ENCODE results near the gene LARP7. TPM values are rescaled to one million over a fixed set of nuclear protein-coding genes. Genes with fewer than 3 reads are reported as not detected.
"Not testable (repeated sequence)": the region's sequence is repeated elsewhere in the genome, so short reads cannot be mapped to it uniquely, and the experiment has no call there.

LARP7 gene
- total RNA-seq, 4 donors from 2014 or later, result 43.5 to 53.1 (median 51.5) TPM

DNA sequence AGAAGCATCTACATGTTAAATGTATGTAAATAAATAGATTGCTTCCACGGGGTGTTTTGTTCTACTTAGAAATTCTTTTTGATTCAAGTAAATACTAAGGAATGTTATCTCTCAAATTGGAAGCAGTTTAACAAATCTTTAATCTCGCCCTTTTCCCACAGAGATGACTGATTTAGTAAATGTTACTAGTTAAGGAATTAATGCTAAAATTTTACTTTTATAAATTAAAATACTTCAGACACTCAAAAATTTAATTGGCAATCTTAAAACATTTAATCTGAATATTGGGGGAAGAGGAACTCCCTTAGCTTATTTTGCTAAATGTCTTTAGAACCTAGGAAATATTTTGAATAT is 12.1 kb downstream of the LARP7 start:
- 54 to 57% methylated on average over 2 of the region's 2 CpGs for WGBS, 2 donors
- H3K4me1 ChIP-seq, result no peaks in the 10 kb centered on the region
- H3K27ac ChIP-seq, result no peak overlapping the region
- H3K27me3 ChIP-seq, result no peaks in the 10 kb centered on the region
- intact Hi-C loops (cut with DNase I), result no loop called here
- H3K9me3 ChIP-seq, result no peaks in the 10 kb centered on the region
- DNase-seq, result no peak
- TF ChIP-seq, protein P1, sequence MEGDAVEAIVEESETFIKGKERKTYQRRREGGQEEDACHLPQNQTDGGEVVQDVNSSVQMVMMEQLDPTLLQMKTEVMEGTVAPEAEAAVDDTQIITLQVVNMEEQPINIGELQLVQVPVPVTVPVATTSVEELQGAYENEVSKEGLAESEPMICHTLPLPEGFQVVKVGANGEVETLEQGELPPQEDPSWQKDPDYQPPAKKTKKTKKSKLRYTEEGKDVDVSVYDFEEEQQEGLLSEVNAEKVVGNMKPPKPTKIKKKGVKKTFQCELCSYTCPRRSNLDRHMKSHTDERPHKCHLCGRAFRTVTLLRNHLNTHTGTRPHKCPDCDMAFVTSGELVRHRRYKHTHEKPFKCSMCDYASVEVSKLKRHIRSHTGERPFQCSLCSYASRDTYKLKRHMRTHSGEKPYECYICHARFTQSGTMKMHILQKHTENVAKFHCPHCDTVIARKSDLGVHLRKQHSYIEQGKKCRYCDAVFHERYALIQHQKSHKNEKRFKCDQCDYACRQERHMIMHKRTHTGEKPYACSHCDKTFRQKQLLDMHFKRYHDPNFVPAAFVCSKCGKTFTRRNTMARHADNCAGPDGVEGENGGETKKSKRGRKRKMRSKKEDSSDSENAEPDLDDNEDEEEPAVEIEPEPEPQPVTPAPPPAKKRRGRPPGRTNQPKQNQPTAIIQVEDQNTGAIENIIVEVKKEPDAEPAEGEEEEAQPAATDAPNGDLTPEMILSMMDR (IDR thresholded peaks at IDR 0.05), result no peak
- TF ChIP-seq POLR2A (IDR thresholded peaks at IDR 0.05), result no peak
- H3K4me3 ChIP-seq (replicated peaks in 1 of 3), result no peak overlapping the region
- H3K36me3 ChIP-seq, result peaks cover 55% of the 10 kb centered on the region in 2 donors

DNA sequence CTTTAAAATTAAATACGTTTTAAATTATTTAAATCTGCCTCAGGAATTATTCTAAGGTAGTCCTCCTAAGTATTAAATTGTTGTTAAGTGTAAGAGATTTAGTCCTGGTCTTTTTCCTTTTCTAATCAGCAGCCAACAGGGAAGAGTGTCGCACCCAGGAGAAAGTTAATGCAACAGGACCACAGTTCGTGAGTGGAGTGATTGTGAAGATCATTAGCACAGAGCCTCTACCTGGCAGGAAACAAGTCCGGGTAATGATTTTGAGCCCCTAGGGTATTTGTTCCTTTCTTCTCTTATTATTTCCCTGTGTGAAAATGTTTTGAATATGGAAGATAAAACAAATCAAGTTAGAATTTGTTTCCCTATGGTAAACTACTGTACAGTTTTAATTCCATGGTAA is 13.4 kb downstream of the LARP7 start:
- H3K9me3 ChIP-seq, result no peaks in the 10 kb centered on the region
- 63 to 67% methylated on average over 4 of the region's 4 CpGs for WGBS, 2 donors
- H3K36me3 ChIP-seq, result peaks cover 60 to 66% of the 10 kb centered on the region in 2 donors
- DNase-seq, result no peak
- H3K27ac ChIP-seq, result no peak overlapping the region
- no peaks in the 10 kb centered on the region for H3K4me1 ChIP-seq
- H3K4me3 ChIP-seq (replicated peaks in 1 of 3), result no peak overlapping the region
- intact Hi-C loops (cut with DNase I), result no loop called here
- no peak for TF ChIP-seq POLR2A (IDR thresholded peaks at IDR 0.05)
- no peaks in the 10 kb centered on the region for H3K27me3 ChIP-seq

DNA sequence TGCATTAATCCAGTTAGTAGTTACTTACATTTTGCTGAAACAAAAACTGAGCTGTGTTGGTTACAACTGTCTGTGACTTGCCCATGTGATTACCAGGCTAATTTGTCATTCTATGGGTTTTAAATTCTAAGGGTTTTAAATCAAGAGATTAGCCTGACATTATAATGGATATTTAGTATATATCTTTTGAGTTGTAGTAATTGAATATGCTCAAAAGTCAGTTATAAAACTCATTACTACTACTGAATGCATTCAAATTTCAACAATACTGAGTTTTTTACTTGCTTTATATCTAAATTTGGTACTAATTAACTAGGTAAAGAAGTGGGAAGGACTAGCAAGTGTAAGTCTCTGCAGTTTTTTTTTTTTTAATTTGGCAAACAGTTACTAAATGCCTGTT is 14.7 kb downstream of the LARP7 start:
- TF ChIP-seq, protein P1 (IDR thresholded peaks at IDR 0.05), result no peak
- TF ChIP-seq POLR2A (IDR thresholded peaks at IDR 0.05), result no peak
- H3K4me1 ChIP-seq, result no peaks in the 10 kb centered on the region
- H3K27ac ChIP-seq, result no peak overlapping the region
- intact Hi-C loops (cut with DNase I), result no loop called here
- H3K36me3 ChIP-seq, result peaks cover 54 to 61% of the 10 kb centered on the region in 2 donors
- no peaks in the 10 kb centered on the region for H3K9me3 ChIP-seq
- no peak for DNase-seq
- no peaks in the 10 kb centered on the region for H3K27me3 ChIP-seq
- H3K4me3 ChIP-seq (replicated peaks in 1 of 3), result no peak overlapping the region

DNA sequence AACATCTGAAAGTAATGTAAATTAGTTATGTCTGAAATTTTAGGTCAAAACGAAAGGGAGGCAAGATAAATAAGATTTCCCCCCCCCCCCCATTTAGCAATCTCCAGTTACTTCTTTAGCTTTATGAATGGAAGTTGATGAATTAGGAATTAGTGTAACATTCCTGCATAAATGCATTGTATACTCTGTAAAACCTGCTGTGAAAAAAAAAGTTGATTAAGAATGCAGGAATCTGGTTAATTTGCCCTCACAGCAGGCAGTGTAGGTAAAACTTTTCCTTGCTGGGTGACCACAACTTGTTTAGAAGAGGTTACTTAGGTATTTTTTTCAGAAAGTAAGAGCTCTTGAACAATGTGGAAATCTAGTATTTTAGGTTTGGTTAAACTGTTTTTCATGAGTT is 15.3 kb downstream of the LARP7 start:
- no peaks in the 10 kb centered on the region for H3K27me3 ChIP-seq
- no peaks in the 10 kb centered on the region for H3K9me3 ChIP-seq
- H3K4me3 ChIP-seq (replicated peaks in 1 of 3), result no peak overlapping the region
- no peak for TF ChIP-seq POLR2A (IDR thresholded peaks at IDR 0.05)
- TF ChIP-seq, protein P1 (IDR thresholded peaks at IDR 0.05), result no peak
- intact Hi-C loops (cut with DNase I), result no loop called here
- WGBS, 2 donors, result 44 to 50% methylated on average over 1 of the region's 1 CpG
- no peak for DNase-seq
- no peak overlapping the region for H3K27ac ChIP-seq
- H3K36me3 ChIP-seq, result peaks cover 53 to 56% of the 10 kb centered on the region in 2 donors
- no peaks in the 10 kb centered on the region for H3K4me1 ChIP-seq

DNA sequence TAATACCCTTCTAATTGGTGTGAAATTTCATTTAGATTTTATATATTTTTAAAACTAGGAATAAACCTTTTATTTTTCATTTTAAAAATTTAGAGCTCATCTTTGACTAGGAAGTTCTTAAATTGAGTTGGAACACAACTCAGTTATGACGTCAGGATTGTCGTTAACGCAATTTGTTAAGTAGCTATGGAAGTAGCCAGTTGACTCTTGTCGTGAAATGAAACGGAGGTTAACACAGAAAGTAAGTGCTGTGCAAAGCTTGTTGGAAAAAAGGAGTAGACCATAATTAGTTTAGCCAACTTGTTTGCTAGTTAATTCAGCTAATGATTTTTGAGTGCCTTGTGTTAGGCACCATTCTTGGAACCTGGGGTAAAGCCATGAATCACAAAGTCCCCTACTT is 18.3 kb downstream of the LARP7 start:
- intact Hi-C loops (cut with DNase I), result no loop called here
- Histone ChIP-seq H3K4me1 (no peaks in the 10 kb centered on the region), H3K9me3 (no peaks in the 10 kb centered on the region), H3K27ac (no peak overlapping the region), H3K27me3 (no peaks in the 10 kb centered on the region), H3K4me3 (replicated peaks in 1 of 3) (no peak overlapping the region), H3K36me3 (peaks cover 37 to 55% of the 10 kb centered on the region in 2 donors)
- DNase-seq, result no peak
- TF ChIP-seq, protein P1 (IDR thresholded peaks at IDR 0.05), result no peak
- TF ChIP-seq POLR2A (IDR thresholded peaks at IDR 0.05), result no peak
- 83 to 86% methylated on average over 5 of the region's 5 CpGs for WGBS, 2 donors

DNA sequence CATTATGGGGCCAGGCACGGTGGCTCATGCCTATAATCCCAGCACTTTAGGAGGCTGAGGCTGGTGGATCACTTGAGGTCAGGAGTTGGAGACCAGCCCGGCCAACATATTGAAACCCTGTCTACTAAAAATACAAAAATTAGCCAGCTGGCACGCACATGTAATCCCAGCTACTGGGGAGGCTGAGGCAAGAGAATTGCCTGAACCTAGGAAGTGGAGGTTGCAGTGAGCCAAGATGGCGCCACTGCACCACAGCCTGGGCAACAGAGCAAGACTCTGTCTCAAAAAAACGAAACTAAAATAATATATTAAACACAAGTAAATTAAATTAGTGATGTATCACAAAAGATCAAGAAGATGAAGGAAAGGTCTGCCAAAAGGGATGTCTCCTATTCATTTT is 19.2 kb downstream of the LARP7 start:
- DNase-seq; intact Hi-C loops (cut with DNase I); H3K9me3 ChIP-seq; H3K4me3 ChIP-seq (replicated peaks in 1 of 3); H3K27me3 ChIP-seq; H3K27ac ChIP-seq; H3K4me1 ChIP-seq: not testable (repeated sequence)
- peaks cover 29 to 49% of the 10 kb centered on the region in 2 donors for H3K36me3 ChIP-seq
- WGBS, 2 donors, result 94% methylated on average over 5 of the region's 5 CpGs

All from thyroid gland (tissue), 4 donors.